Naive thymus-derived CD8-positive, alpha-beta T cell (primary cell): ENCODE data around the gene FHL5. TPM values are rescaled to one million over a fixed set of nuclear protein-coding genes. Genes with fewer than 3 reads are reported as not detected.

Experiments used
- ATAC-seq, 2 donors: fragments of 150-1000 bp; cut with Tn5 transposase in 1 of 2; sonication (Bioruptor Pico), chemical (Tn5 transposase) in 1 of 2; 1 replicate in 1 of 2; 2 replicates in 1 of 2; pipeline ENCODE4 v1.10.0; 2021; ENCODE audit warnings: mild to moderate bottlenecking in 2 of 2, moderate library complexity in 2 of 2
- POLR2A ChIA-PET: fragments of 350-600 bp; sonication (Branson Sonifier 250); formaldehyde crosslinking; loops from one replicate; lab custom pipeline; 2021; ENCODE audit warnings: antibody characterized with exemption; lab: Charles Lee
- DNase-seq, 10 donors: peaks; one replicate each; pipeline versions ENCODE4 v3.0.0 to v3.0.0-alpha.2; 2020 to 2022
- H3K27ac Mint-ChIP-seq, 10 donors: one replicate each; pipeline ENCODE4 v1.8.0; 2020 to 2022; ENCODE audit warnings: mild to moderate bottlenecking in 10 of 10, mixed read lengths in 10 of 10, moderate library complexity in 4 of 10, inconsistent platforms in 1 of 10
- H3K27me3 Mint-ChIP-seq, 5 donors: one replicate each; pipeline ENCODE4 v1.8.0; 2021 to 2022; ENCODE audit warnings: mixed read lengths in 5 of 5
- H3K36me3 Mint-ChIP-seq, 3 donors: one replicate each; pipeline ENCODE4 v1.8.0; 2020 to 2022; ENCODE audit warnings: mixed read lengths in 3 of 3, mild to moderate bottlenecking in 2 of 3, inconsistent platforms in 1 of 3
- H3K4me1 Mint-ChIP-seq, 4 donors: one replicate each; pipeline ENCODE4 v1.8.0; 2021 to 2022; ENCODE audit warnings: mixed read lengths in 4 of 4
- H3K4me3 Mint-ChIP-seq, 10 donors: one replicate each; pipeline ENCODE4 v1.8.0; 2020 to 2022; ENCODE audit warnings: mild to moderate bottlenecking in 10 of 10, mixed read lengths in 10 of 10, moderate library complexity in 6 of 10, inconsistent platforms in 1 of 10
- H3K9me3 Mint-ChIP-seq, 9 donors: one replicate each; pipeline ENCODE4 v1.8.0; 2020 to 2022; ENCODE audit warnings: mixed read lengths in 9 of 9, mild to moderate bottlenecking in 3 of 9, inconsistent platforms in 1 of 9, moderate library complexity in 1 of 9
- polyA plus RNA-seq, 3 donors: library from polyadenylated mRNA; unstranded; fragments of 300-500 nt; fragmentation: Illumina TruSeq; gene quantifications; one replicate each; pipeline ENCODE4 v1.2.3, GENCODE V29; 2021
- total RNA-seq, 8 experiments: library from RNA in 2 of 8; stranded (reverse) in 2 of 8; gene quantifications; one replicate each; pipeline ENCODE4 v1.2.3 and lab custom pipeline; 2021 to 2026

FHL5 gene
- total and polyA plus RNA-seq, 5 experiments from 2014 or later, result not detected

DNA sequence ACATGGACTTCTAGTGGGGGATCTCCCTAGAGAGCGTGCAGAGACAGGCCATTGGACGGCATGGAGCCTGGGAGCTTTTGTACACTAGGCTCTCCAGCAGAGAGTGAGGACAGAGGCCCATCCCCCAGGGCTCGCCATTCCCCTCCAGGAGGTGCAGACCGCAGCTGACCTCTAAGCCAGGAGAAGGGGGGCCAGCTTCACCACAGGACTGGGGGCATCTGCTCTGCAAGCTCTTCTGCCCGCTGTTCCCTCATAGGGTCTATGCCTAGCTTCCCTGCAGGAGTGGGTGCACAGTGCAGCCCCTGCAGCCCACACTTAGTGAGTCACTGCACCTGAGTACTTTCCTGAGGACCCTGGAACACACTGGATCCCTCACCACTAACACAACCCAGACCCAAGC, 94.4 kb downstream of the FHL5 start:
- Mint-ChIP-seq H3K4me1 (no peaks in the 10 kb centered on the region), H3K9me3 (peaks cover 0 to 14% (median under 1%) of the 10 kb centered on the region in 9 donors), H3K4me3 (no peak overlapping the region), H3K27ac (no peak overlapping the region), H3K27me3 (peaks cover 3 to 35% (median 20%) of the 10 kb centered on the region in 5 donors), H3K36me3 (no peaks in the 10 kb centered on the region)
- POLR2A ChIA-PET, result no interaction called here
- ATAC-seq (no peak), DNase-seq (no peak)

DNA sequence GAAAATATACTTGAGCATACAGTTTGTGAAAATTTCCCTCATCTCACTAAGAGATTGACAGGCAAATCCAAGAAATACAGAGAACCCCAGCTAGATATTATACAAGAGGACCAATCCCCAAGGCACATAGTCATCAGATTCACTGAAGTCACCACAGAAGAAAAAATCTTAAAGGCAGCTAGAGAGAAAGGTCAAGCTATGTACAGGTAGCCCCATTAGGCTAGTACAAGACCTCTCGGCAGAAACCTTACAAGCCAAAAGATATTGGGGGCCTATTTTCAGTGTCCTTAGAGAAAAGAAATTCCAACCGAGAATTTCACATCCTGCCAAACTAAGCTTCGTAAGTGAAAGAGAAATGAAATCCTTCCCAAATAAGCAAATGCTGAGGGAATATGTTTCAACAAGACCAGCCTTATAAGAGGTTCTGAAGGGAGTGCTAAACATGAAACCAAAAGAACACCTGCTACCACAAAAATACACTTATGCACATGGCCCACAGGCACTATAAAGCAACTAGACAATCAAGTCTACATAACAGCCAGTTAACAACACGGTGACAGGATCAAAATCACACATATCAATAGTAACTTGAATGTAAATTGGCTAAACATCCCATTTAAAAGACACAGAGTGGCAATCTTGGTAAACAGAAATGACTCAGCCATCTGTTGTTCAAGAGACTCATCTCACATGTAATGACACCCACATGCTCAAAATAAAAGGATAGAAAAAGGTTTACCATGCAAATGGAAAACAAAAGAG, 96.3 kb downstream of the FHL5 start:
- no peaks in the 10 kb centered on the region for H3K4me1 Mint-ChIP-seq
- H3K27ac Mint-ChIP-seq, result no peak overlapping the region
- no peak for DNase-seq
- no peaks in the 10 kb centered on the region for H3K36me3 Mint-ChIP-seq
- no peak for ATAC-seq
- POLR2A ChIA-PET, result no interaction called here
- H3K4me3 Mint-ChIP-seq, result no peak overlapping the region
- H3K9me3 Mint-ChIP-seq, result peaks cover 0 to 16% (median 3%) of the 10 kb centered on the region in 9 donors
- H3K27me3 Mint-ChIP-seq, result peaks cover 6 to 35% (median 18%) of the 10 kb centered on the region in 5 donors

Other genes with a start within 250 kb of the FHL5 start
- 10 to 100 TPM; 37.3 to 40.2 TPM for gene UFL1, start 41.3 kb upstream of the FHL5 start, total RNA-seq
- gene UFL1, start 41.3 kb upstream of the FHL5 start, polyA plus RNA-seq, result 10 to 100 TPM; 17.9 to 22.6 (median 21.1) TPM